Measurements from ENCODE around the gene SPTBN5.

The SPTBN5 gene

DNA sequence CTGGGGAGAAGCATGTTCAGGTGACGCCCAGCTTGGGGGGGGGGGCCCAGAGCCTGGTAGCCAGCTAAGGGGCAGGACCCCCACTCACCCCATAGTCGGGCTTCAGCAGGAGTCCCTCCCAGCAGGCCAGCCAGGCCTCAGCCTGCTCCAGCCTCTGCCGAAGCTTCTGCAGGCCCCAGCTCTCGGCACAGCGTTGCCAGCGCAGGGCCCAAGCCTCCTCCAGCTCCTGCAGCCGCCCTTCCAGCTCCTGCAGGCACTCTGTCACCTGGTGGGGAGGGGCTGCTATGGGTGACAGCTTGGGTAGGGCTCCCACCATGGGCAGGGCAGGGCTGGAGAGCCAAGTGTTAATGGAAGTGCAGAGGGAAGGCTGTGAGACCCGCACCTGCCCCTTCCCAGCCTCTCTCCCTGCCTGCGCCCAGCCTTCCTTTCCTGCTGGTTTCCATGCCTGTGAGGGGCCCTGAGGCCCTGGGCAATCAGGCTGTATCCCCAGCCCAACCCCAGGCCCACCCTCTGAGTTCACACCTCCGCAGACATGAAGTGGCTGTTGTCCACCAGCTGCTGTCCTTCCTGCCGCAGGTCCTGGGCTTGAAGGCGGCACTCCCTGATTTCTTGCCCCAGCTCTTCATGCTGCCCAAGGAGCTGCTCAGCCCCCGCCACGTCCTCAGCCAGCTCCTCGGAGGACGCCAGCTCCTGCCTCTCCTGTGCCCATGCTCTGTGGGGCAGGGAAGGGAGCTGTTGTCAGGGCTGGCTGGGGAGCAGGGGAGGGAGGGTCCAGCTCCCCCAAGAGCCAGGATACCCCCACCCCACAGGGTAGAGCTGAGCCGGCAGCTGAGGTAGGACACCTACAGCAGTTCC, 40.9 kb downstream of the SPTBN5 start:
- no peak for FAIRE-seq
- no peak for DNase-seq (ENCODE audit: extremely low spot score, insufficient read length, low read depth)

DNA sequence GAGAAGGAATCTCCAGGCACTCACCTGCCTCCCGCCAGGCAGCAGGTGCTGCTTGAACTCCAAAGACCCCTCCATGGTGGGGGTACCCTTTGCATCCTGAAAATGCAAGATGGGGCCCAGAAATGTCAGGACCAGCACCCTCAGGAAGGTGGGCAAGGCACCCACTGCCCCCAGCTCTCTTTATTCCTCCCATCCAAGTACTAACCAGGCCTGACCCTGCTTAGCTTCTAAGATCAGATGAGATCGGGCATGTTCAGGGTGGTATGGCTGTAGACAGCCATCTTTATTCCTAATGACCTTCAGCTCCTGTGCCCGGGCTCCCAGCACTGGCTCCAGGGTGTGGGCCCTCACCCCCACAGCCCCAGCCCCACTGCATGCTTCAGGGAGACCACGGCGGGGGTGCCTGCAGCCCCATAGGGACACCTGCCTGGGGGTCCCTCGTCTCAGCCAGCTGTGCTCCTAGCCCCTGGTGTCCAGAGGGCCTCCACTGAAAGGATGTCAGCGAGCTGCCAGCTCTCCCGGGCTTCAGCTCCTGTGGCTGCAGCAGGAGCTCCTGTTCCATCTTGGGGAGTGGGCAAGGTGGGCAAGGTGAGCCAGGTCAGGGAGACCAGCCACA, 42.0 kb downstream of the SPTBN5 start:
- DNase-seq (ENCODE audit: extremely low spot score, insufficient read length, low read depth) (no peak), FAIRE-seq (no peak)

DNA sequence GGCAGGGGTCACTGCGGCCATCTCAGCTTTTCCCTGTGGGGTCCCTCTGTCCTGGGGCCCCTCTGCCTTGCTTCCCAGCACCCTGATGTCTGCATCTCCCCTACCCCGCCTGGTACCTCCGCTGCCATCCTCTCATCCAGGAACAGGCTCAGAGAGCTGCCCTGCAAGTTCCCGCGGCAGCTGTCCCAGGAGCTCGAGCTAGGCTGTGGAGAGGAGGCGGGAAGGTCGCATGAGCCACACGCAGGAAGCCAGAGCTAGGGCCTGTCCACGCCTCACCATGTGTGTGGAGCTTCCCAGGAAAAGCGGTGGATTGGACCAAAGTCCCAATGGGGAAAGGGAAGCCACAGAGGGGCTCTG, 42.7 kb downstream of the SPTBN5 start:
- no peak for DNase-seq (ENCODE audit: extremely low spot score, insufficient read length, low read depth)
- no peak for FAIRE-seq

DNA sequence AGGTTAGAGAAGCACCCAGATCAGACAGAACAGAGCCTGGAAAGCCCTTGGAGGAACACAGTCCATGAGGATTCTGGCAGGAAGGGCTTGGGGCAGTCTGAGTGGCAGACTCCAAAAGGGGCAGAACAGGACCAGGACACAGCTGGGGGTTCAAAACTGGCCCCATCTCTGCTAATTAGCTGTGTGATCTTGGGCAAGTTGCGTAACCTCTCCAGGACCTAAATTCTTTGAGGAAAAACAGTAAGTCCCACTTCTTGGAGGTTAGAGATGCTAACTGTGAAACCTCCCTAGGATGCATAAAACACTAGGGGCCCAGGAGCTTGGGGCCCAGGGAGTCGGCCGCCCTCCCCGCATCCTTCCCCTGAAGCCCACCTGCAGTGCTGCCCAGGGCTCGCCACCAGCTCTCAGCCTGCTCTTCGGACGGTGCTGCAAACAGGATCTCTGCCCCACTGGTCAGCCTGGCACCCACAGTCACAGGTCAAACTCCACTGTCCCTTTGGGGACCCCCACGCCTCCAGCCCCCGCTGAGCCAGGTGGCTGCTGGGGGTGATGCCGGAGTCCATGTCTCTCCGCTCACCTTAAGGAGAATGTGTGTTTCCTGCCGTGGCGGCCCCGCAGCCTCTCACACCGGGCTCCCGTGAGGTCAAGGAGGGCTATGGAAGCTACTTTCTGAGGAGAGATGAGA, 43.2 kb downstream of the SPTBN5 start:
- DNase-seq (ENCODE audit: extremely low spot score, insufficient read length, low read depth): no peak

DNA sequence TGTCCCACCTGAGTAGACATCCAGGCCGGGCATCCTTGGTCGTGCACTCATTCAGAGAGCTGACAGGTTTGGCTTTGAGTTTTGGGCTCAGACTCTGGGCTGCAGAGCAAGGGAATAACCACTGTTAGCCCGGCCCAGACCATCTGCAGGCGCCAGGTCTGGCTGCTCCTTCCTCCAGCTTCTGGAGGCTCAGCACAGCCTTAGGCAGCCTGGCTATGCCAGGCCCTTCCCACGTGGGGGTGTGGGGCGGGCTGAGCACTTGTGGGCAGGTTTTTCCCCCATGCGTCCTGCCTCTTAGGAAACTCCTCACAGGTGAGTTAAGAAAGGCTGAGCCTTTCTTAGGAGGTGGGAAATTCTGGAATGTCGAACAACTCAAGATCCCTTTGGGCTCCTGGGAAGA, 44.0 kb downstream of the SPTBN5 start:
- FAIRE-seq (no peak), DNase-seq (ENCODE audit: extremely low spot score, insufficient read length, low read depth) (no peak)

More for the DNA sequence above, 43.2 kb downstream of the SPTBN5 start:
- FAIRE-seq: no peak

DNA sequence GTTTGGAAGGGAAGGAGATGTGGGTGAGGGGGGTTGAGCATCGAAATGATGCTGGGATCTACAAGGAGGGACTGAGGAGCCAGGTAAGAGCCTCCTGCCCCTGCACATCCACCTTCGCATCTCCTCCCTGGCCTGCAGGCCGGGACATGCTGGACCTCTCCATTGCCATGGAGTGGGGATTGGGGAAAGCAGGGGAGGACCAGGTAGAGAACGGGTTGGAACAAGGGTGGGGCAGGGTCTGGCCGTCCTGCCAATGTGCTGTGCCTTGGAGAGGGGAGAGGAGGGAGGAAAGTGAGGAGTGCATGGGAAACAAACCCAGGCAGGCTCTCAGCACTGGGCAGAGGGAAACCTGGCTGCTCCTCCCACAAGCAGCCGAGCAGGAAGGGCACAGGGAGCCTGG, 44.6 kb downstream of the SPTBN5 start:
- DNase-seq (ENCODE audit: extremely low spot score, insufficient read length, low read depth) (no peak), FAIRE-seq (no peak)

DNA sequence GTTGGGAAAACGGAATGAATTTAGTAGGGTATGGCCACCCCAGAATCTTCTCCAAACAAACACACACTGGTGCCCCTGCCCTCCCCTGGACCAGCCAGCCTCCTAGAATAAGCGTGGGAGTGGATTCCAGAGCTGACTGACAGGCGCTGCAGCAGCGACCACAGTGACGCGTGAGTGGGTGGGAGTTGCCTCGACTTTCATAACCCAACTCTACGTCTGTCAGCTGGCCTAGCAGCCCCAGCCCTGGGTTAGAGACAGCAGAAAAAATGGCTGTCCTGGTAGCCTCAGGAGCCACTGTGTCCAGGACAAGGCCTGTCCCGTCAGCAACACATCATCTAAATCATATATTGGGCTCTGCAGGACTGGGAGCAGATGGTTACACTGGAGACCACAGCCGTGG, 45.2 kb downstream of the SPTBN5 start:
- DNase-seq (ENCODE audit: extremely low spot score, insufficient read length, low read depth): no peak

DNA sequence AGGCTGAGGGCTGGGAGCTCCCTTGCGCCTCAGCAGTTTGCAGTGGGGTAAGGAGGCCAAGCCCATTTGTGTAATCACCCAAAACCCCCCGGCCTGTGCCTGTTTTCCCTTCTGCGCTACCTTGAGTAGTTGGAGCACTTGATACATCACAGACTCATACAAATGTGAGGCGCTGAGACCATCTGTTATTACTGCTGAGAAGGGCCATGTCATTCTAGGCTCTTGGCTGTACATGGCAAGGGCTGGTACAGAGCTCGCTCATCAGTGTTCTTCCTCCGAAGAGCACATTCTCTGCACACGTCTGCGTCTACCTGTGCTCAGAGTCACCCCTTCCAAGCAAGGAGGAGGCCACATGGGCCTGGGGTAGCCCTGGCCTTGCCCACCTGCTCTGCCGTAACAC, 45.9 kb downstream of the SPTBN5 start:
- FAIRE-seq: no peak
- DNase-seq (ENCODE audit: extremely low spot score, insufficient read length, low read depth): no peak

More for the DNA sequence above, 45.2 kb downstream of the SPTBN5 start:
- no peak for FAIRE-seq

DNA sequence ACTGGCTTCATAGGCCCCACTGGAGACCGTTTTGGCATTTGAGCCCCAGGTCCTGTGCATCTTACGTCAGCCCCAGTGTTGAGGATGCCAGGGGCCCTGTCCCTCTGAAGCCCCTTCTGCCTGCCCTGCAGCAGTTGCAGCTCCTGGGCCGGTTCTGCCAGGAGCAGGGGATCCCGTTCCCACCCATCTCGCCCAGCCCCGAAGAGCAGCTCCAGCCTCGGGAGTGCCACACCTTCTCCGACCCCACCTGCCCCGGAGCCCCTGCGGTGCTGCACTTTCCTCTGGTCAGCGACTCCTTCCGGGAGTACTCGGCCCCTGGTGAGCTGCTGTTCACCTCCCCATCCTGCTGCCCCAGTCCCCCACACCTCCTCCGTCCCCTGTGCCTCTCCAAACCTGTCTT, 46.6 kb downstream of the SPTBN5 start:
- FAIRE-seq: no peak
- no peak for DNase-seq (ENCODE audit: extremely low spot score, insufficient read length, low read depth)

DNA sequence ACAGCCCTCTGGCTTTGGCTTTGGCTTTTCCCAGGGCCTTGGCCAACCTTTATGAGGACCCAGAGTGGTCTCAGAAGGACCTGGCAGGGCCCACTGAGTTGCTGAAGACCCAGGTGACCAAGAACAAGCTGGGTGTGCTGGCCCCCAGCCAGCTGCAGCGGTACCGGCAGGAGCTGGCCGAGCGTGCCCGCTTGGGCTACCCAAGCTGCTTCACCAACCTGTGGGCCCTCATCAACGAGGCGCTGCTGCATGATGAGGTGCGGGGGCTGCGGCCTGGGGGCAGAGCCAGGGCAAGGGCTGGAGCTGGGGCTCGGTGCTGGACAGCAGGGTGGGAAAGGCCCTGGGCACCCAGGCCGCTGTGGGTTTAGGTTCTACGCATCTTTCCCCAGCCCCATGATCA, 49.0 kb downstream of the SPTBN5 start:
- no peak for DNase-seq (ENCODE audit: extremely low spot score, insufficient read length, low read depth)
- no peak for FAIRE-seq

DNA sequence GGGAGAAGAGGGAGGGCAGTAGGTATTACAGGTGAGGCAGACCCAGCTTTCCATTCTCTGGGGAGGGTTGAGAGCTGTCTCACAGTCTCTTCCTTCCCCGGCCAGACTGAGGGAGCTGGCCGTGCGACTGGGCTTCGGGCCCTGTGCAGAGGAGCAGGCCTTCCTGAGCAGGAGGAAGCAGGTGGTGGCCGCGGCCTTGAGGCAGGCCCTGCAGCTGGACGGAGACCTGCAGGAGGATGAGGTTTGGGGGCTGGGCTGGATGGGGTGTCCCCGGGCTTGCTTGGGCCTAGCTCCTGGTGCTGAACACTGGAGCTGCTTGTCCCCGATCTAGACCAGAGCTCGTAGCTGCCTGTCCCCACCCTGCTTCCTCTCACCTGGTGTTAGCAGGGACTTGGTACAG, 50.3 kb downstream of the SPTBN5 start:
- no peak for FAIRE-seq
- no peak for DNase-seq (ENCODE audit: extremely low spot score, insufficient read length, low read depth)

DNA sequence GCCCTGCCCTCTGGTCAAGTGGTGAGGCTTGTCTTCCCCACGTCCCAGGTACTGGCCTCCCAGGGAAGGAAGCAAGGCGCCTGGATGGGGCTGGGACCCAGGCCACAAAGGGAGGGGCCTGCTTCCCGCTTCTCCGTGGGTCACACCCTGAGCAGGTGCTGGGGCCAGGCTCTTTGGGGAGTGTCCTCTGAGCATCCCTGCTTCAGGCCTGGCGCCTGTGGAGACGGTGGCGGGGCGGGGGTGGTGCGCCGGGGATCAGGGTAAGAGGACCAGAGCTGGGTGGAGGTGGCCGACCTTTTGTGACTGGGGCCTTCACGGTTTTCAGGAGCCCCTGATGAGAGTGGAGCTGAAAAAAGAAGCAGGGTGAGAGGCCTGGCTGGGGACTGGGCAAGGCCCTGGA, 51.6 kb downstream of the SPTBN5 start:
- FAIRE-seq (no peak), DNase-seq (ENCODE audit: extremely low spot score, insufficient read length, low read depth) (no peak)

DNA sequence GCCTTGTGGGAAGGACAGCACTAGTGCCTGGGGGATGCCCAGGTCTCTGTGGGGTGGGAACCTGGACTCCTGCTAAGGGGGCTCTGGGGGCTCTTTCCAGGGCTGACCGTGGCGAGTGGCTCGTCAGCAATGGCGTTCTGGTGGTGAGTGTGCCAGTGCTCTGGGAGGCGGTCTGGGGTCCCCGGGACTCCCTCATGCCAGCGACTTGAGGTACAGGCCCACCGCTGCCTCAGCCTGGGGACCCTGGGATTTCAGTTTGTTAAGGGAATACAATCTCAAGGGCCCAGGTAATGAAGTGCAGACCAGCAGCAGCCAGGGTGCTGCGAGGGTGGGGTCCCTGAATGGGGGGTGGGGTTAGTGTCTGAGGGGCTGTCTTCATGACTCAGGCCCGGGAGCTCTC, 52.7 kb downstream of the SPTBN5 start:
- FAIRE-seq (no peak), DNase-seq (ENCODE audit: extremely low spot score, insufficient read length, low read depth) (no peak)

DNA sequence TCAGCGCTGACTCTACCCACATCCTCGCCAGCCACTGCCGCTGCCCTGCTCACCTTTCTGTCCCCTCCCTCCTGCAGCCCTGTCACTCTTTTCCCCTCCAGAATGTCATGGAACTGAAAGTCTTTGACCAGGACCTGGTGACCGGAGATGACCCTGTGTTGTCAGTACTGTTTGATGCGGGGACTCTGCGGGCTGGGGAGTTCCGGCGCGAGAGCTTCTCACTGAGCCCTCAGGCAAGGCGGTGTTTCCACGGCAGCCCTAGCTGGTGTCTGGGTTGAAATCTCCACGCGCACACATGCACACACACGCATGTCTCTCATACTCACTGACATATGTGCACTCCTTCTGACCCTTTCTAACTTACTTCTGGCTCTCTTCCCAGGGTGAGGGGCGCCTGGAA, 53.2 kb downstream of the SPTBN5 start:
- FAIRE-seq (no peak), DNase-seq (ENCODE audit: extremely low spot score, insufficient read length, low read depth) (no peak)

DNA sequence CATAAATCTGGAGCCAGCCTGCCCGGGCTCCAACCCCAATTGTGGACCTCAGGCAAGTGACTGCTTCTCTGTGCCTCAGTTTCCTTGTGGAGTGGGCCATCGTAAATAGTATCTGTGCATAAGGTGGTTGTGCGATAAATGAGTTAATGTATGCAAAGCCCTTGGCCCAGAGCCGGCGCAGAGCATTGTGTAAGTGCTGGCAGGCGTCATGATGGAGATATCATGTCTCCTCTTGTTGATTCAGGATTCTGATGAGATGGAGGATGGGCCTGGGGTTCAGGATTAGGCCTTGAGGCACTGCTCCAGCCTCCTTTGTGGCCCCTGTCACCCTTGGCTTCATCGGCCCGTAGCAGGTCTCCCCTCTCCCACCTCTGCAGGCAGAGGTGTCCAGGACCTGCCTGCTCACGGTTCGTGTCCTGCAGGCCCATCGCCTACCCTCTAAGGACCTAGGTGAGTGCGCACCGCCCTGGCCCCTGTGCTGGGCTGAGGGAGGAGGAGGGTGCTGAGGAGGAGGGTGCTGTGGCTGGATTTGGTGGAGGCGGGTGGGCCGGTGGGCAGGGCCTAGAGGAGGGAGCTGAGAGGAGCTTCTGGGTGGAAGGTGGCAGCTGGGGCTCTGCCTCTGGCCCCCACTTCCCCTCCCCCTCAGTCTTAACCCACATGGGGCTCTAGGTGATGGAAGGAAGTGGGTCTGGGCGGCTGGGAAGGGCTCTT, 53.9 kb downstream of the SPTBN5 start:
- FAIRE-seq (no peak), DNase-seq (ENCODE audit: extremely low spot score, insufficient read length, low read depth) (no peak)

DNA sequence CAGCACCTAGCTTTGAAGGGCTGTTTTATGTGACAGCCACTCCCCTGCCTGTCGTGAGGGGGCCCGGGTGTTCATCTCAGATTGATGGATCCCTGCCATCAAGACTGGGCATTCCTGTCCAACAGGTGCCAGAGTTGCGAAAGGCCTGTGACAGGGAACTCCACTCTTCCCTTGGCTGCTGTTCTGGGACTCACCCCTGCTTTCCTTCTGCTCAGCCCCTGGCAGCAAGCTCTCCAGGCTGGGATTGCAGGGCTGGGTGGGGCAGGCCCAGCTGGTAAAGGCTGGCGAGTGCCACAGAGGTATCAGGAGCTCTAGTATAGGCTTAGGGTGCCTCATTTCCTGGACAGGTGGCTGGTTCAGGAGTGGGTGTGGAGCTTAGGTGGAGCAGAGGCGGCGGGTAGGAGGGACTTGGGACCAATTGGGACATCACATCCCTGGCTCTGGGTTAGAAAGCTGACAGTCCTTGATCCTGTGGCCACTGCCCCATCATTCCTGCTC, 55.4 kb downstream of the SPTBN5 start, which contains the start of gene PLA2G4B:
Gene PLA2G4B, plus strand, starts transcription at position 448 of the 498 bp plus-strand sequence. CDS start 67 bp downstream, outside the sequence.
- DNase-seq (ENCODE audit: extremely low spot score, insufficient read length, low read depth) (no peak), FAIRE-seq (no peak)

DNA sequence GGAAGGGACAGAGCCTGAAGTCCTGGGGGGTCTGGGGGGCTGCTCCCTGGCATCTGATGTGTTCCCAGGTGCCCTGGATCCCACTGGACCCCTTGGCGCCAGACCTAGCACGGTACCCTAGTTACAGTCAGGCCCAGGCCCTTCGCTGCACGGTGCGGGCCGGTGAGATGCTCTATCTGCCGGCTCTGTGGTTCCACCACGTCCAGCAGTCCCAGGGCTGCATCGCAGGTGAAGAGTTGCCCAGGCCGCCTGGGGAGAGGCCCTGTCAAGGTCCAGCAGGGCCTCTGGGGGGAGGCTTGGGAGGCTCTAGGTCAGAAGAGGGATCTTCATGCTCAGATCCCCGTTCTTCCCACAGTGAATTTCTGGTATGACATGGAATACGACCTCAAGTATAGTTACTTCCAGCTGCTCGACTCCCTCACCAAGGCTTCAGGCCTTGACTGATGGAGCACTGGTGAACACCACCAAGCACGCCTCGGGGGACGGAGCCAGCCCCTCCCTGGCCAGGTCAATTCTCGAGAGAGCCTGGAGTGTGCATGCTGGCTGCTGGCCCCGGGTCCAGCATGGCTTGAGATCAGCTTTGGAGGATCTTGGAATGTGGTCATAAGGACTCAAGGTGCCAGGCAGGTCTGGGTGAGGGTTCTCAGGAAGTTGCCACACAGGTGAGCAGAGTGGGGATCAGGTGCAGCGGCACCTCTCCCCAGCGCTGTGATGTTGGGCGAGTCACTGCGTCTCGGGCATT, 57.0 kb downstream of the SPTBN5 start:
- FAIRE-seq (no peak), DNase-seq (ENCODE audit: extremely low spot score, insufficient read length, low read depth) (no peak)

DNA sequence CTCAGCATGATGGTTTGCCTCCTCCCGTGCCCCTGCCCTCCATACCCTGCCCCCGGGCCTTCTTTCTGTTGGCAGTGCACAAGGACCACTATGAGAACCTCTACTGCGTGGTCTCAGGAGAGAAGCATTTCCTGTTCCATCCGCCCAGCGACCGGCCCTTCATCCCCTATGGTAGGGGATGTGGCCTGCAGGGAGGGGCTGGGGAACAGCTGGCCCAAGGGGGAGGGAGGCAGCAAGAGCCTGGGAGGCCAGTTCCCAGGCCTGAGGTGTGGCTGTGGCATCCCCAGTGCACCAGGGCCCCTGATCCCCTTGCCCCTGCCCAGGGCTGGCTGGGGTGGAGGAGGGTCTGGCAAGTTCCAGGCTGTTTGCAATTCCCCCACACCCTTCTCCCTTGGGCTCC, 57.8 kb downstream of the SPTBN5 start:
- DNase-seq (ENCODE audit: extremely low spot score, insufficient read length, low read depth) (no peak), FAIRE-seq (no peak)

DNA sequence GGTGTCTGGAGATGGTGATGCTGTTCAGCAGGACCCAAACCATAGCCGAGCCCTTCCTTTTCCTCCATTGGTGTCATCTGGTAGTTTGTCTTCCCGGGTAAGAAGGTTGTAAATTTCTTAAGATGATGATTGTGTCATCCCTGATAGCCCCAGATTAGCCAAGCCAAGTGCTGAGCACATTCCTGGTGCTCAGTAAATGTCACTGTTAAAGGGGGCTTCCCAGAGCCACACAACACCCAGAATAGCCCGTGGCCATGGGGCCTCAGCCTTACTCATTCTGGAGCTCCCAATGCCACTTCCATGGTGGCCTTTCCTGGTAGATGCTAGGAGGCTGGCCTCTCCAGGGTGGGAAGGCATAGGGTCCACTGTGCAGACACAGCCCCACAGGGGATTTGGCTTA, 59.8 kb downstream of the SPTBN5 start:
- FAIRE-seq: no peak
- DNase-seq (ENCODE audit: extremely low spot score, insufficient read length, low read depth): no peak

DNA sequence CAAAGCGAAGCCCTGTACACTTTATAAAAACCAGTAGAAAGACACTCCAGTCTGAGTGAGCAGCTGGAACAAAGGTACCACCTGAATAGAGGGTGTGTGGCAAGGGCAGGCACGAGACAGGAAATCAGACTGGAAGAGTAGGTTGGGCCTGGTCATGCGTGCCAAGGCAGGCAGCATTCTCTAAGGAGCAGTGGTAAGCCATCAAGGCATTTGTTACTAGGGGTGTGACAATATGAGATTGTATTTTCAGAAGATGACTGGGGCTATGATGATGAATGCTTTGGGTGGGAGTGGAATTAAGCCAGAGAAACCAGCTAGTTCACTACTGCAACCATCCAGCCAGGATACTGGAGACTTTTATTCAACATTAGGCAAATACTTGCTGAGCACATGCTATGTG, 61.0 kb downstream of the SPTBN5 start:
- DNase-seq (ENCODE audit: extremely low spot score, insufficient read length, low read depth) (no peak), FAIRE-seq (peak; percentile 31)
